ENCODE measurements around the gene ATP8B4. TPM values are rescaled to one million over a fixed set of nuclear protein-coding genes. Genes with fewer than 3 reads are reported as not detected.
A peak's percentile ranks its signal among the peaks of the same experiment; 100 is the strongest.

The ATP8B4 gene
- total and polyA plus RNA-seq, 2 of the 8 experiments (the other 6 are each of a cell fraction or from before 2014, with no cell fraction given): 0.17 to 0.24 TPM

- no peaks in the 10 kb centered on the region for H3K79me1 ChIP-seq (ENCODE audit: low read depth, low read length)
- H3K4me1 ChIP-seq (replicated peaks in 1 of 4; ENCODE audit: control insufficient read depth in 3 of 4, insufficient read depth in 4 of 4, low read length in 3 of 4): no peaks in the 10 kb centered on the region
- TF ChIP-seq PHF8 (conservative IDR thresholded peaks at IDR 0.05; ENCODE audit: low read depth, low read length): no peak
- TF ChIP-seq POLR2AphosphoS5 (IDR thresholded peaks at IDR 0.05; ENCODE audit: low read depth, low read length): no peak
- no peak for TF ChIP-seq SIX5 (IDR thresholded peaks at IDR 0.05; ENCODE audit: low read depth, low read length)
- TF ChIP-seq POLR2A (IDR thresholded peaks at IDR 0.05; ENCODE audit: control extremely low read depth in 1 of 2, low read depth in 2 of 2, low read length in 2 of 2): no peak
- TF ChIP-seq KDM4A (IDR thresholded peaks at IDR 0.05; ENCODE audit: low read depth, low read length, severe bottlenecking): no peak
- no peak for TF ChIP-seq SP4 (IDR thresholded peaks at IDR 0.05; ENCODE audit: low read length)
- no peak overlapping the region for H2BK12ac ChIP-seq (ENCODE audit: low read depth, low read length)
- no peaks in the 10 kb centered on the region for H3K36me3 ChIP-seq (ENCODE audit: control insufficient read depth in 2 of 4, insufficient read depth in 4 of 4, low read length in 3 of 4)
- H2AK5ac ChIP-seq (ENCODE audit: low read depth, low read length): no peak overlapping the region
- H3K27me3 ChIP-seq (replicated peaks in 1 of 4; ENCODE audit: control insufficient read depth in 3 of 4, extremely low read depth in 1 of 4, insufficient read depth in 3 of 4, low read length in 3 of 4): no peaks in the 10 kb centered on the region
- H3K4ac ChIP-seq (replicated peaks; ENCODE audit: insufficient read length, low read depth, low read length): no peak overlapping the region
- H2BK15ac ChIP-seq (ENCODE audit: low read length): no peak overlapping the region
- 0 out of 2 replicates have a peak overlapping the region, but pooled peaks have one; percentile 54 for H2AFZ ChIP-seq (ENCODE audit: low read length)
- no peak overlapping the region for H3K14ac ChIP-seq (ENCODE audit: insufficient read length)
- H3K4me3 ChIP-seq (ENCODE audit: extremely low read depth in 1 of 4, insufficient read depth in 2 of 4, low read depth in 3 of 4, low read length in 4 of 4): no peak overlapping the region
- H4K91ac ChIP-seq (replicated peaks; ENCODE audit: insufficient read length, low read length): no peak overlapping the region
- 65% methylated on average over 2 of the region's 2 CpGs; no CpG with 5 or more reads in 1 of the 2 experiments for WGBS, 2 experiments (ENCODE audit: extremely low coverage in 1 of 2, insufficient coverage in 1 of 2, insufficient read length in 1 of 2, insufficient replicate concordance in 2 of 2, low coverage in 1 of 2, low lambda C conversion rate in 2 of 2, missing lambda C conversion rate in 1 of 2)
- no peak overlapping the region for H4K5ac ChIP-seq (ENCODE audit: insufficient read length, low read depth, low read length)
- H3K9ac ChIP-seq (replicated peaks in 1 of 4; ENCODE audit: extremely low read depth in 1 of 4, low read depth in 3 of 4, low read length in 3 of 4): no peak overlapping the region
- no peaks in the 10 kb centered on the region for H3K23me2 ChIP-seq (ENCODE audit: low read depth, low read length)
- FAIRE-seq: no peak
- H3K23ac ChIP-seq (ENCODE audit: insufficient read length): no peak overlapping the region
- H2BK120ac ChIP-seq (replicated peaks; ENCODE audit: low read depth, low read length): no peak overlapping the region
- no peak overlapping the region for H2BK20ac ChIP-seq (ENCODE audit: low read length)
- H2BK5ac ChIP-seq (ENCODE audit: low read depth, low read length): no peak overlapping the region
- H3K79me2 ChIP-seq (ENCODE audit: control insufficient read depth in 1 of 2, insufficient read depth in 2 of 2, low read length in 2 of 2): no peaks in the 10 kb centered on the region
- H3K4me2 ChIP-seq (ENCODE audit: insufficient read depth in 1 of 2, low read depth in 2 of 2, low read length in 2 of 2): no peak overlapping the region
- no peak overlapping the region for H3K18ac ChIP-seq (ENCODE audit: extremely low read depth, low read length)
- CTCF ChIA-PET (ENCODE audit: partially characterized antibody): no interaction called here
- H3K27ac ChIP-seq (ENCODE audit: low read depth, low read length): no peak overlapping the region
- no peaks in the 10 kb centered on the region for H4K20me1 ChIP-seq (replicated peaks in 1 of 2; ENCODE audit: control insufficient read depth in 1 of 2, insufficient read depth in 2 of 2, low read length in 2 of 2)
- POLR2A ChIA-PET (ENCODE audit: partially characterized antibody): no interaction called here
- no peak for DNase-seq (ENCODE audit: low read depth in 1 of 2, low spot score in 2 of 2)
- H3K56ac ChIP-seq (replicated peaks; ENCODE audit: insufficient read length, low read depth, low read length): no peak overlapping the region
- no peaks in the 10 kb centered on the region for H3K9me3 ChIP-seq (ENCODE audit: insufficient read depth in 2 of 2, low read depth in 1 of 2, low read length in 1 of 2)
- no peak overlapping the region for H4K8ac ChIP-seq (ENCODE audit: extremely low read depth, insufficient read depth, low read length)
Observed at GRCh38 chr15:49984436-49984835, 134.6 kb downstream of the ATP8B4 start.
